ENCODE measurements around the gene APMAP. TPM values are rescaled to one million over a fixed set of nuclear protein-coding genes. Genes with fewer than 3 reads are reported as not detected.

The APMAP gene
- polyA plus RNA-seq, 12 donors: 39.8 to 71.9 (median 46.5) TPM; not detected in 1

GRCh38 chr20:24993337-24994185 lies 1.0 kb upstream of the APMAP start:
- peak; percentile 42 for DNase-seq

- DNase-seq: no peak
These were observed 559 bp downstream of the APMAP start for GRCh38 chr20:24991897-24992486.

- DNase-seq: no peak
These were observed 1.7 kb downstream of the APMAP start for GRCh38 chr20:24990810-24991252.

GRCh38 chr20:24989162-24989561 lies 3.4 kb downstream of the APMAP start:
- DNase-seq: no peak

GRCh38 chr20:24987873-24988835 lies 4.4 kb downstream of the APMAP start:
- DNase-seq: no peak

GRCh38 chr20:24987244-24987643 lies 5.3 kb downstream of the APMAP start:
- DNase-seq: no peak

GRCh38 chr20:24986436-24987015 lies 6.0 kb downstream of the APMAP start:
- no peak for DNase-seq

- peak; percentile 14 for DNase-seq
These were observed 6.7 kb downstream of the APMAP start for GRCh38 chr20:24985802-24986201.

- DNase-seq: no peak
These were observed 7.5 kb downstream of the APMAP start for GRCh38 chr20:24984961-24985640.

GRCh38 chr20:24983896-24984295 lies 8.7 kb downstream of the APMAP start:
- no peak for DNase-seq

- DNase-seq: no peak
These were observed 10.8 kb downstream of the APMAP start for GRCh38 chr20:24981790-24982189.

GRCh38 chr20:24981282-24981681 lies 11.3 kb downstream of the APMAP start:
- no peak for DNase-seq

GRCh38 chr20:24980291-24981053 lies 12.1 kb downstream of the APMAP start:
- DNase-seq: no peak

GRCh38 chr20:24979036-24979960 lies 13.3 kb downstream of the APMAP start:
- DNase-seq: no peak

- DNase-seq: peak; percentile 31
These were observed 14.0 kb downstream of the APMAP start for GRCh38 chr20:24978513-24978912.

- DNase-seq: no peak
These were observed 14.8 kb downstream of the APMAP start for GRCh38 chr20:24977797-24978196.

- no peak for DNase-seq
These were observed 15.2 kb downstream of the APMAP start for GRCh38 chr20:24977336-24977735.

GRCh38 chr20:24972341-24972740 lies 20.2 kb downstream of the APMAP start:
- DNase-seq: no peak

Data from muscle of arm (tissue), 12 donors.